DMS79 (cell line): ENCODE results near the gene XYLT2.

Source experiments
- DNase-seq: peaks from one replicate; lab custom pipeline; 2025; lab: John Stamatoyannopoulos, UW

XYLT2 gene

GRCh38 chr17:50363217-50364060, 17.5 kb downstream of the XYLT2 start:
- no peak for DNase-seq

GRCh38 chr17:50364061-50364458, 18.1 kb downstream of the XYLT2 start:
- DNase-seq: no peak

GRCh38 chr17:50364715-50365114, 18.8 kb downstream of the XYLT2 start:
- no peak for DNase-seq

GRCh38 chr17:50365165-50365564, 19.2 kb downstream of the XYLT2 start:
- DNase-seq: no peak

- no peak for DNase-seq
Observed at GRCh38 chr17:50365649-50366393, 19.9 kb downstream of the XYLT2 start.

- no peak for DNase-seq
Observed at GRCh38 chr17:50367401-50367800, 21.5 kb downstream of the XYLT2 start.

- DNase-seq: no peak
Observed at GRCh38 chr17:50370052-50370451, 24.1 kb downstream of the XYLT2 start.

- DNase-seq: no peak
Observed at GRCh38 chr17:50371526-50371925, 25.6 kb downstream of the XYLT2 start.

GRCh38 chr17:50372222-50372757, 26.4 kb downstream of the XYLT2 start:
- DNase-seq: no peak

- DNase-seq: peak; percentile 90
Observed at GRCh38 chr17:50372758-50373556, 27.0 kb downstream of the XYLT2 start, which contains the start of the genes EME1 and MRPL27. Gene EME1 (plus strand): TSS chr17:50373229. CDS start chr17:50375209, 1,980 bp downstream. Gene MRPL27 (minus strand): TSS chr17:50373184. CDS start chr17:50373170, 14 bp downstream.

GRCh38 chr17:50373705-50374104, 27.8 kb downstream of the XYLT2 start:
- no peak for DNase-seq

GRCh38 chr17:50375858-50376538, 30.1 kb downstream of the XYLT2 start:
- no peak for DNase-seq

GRCh38 chr17:50379351-50380132, 33.6 kb downstream of the XYLT2 start:
- DNase-seq: no peak

GRCh38 chr17:50380369-50381259, 34.7 kb downstream of the XYLT2 start:
- DNase-seq: no peak

- no peak for DNase-seq
Observed at GRCh38 chr17:50381260-50381815, 35.4 kb downstream of the XYLT2 start.

- no peak for DNase-seq
Observed at GRCh38 chr17:50381920-50382319, 36.0 kb downstream of the XYLT2 start.

GRCh38 chr17:50382931-50383330, 37.0 kb downstream of the XYLT2 start:
- DNase-seq: no peak

GRCh38 chr17:50386510-50386909, 40.6 kb downstream of the XYLT2 start:
- no peak for DNase-seq

GRCh38 chr17:50388728-50389127, 42.8 kb downstream of the XYLT2 start:
- no peak for DNase-seq
